K562 (cell line): ENCODE results near the gene GPHA2. TPM values are rescaled to one million over a fixed set of nuclear protein-coding genes. Genes with fewer than 3 reads are reported as not detected.

Experiments
- EWSR1 ChIP-seq: fragments of 450-650 bp; IDR thresholded peaks from 2 replicates; pipeline ENCODE4 v1.6.1; 2018; ENCODE audit warnings: borderline replicate concordance, mild to moderate bottlenecking, low read depth, moderate library complexity; ENCODE audit not compliant: partially characterized antibody
- NFXL1 ChIP-seq: fragments of 450-650 bp; formaldehyde crosslinking; IDR thresholded peaks from 2 replicates; pipeline ENCODE4 v1.4.0; 2021; ENCODE audit warnings: mild to moderate bottlenecking
- NR1H2 ChIP-seq: sonication (generic); formaldehyde crosslinking; IDR thresholded peaks from 2 replicates; pipeline ENCODE4 v1.4.0; 2020; ENCODE audit warnings: mild to moderate bottlenecking, missing genetic modification reagents
- SIN3B ChIP-seq: fragments of 450-650 bp; IDR thresholded peaks from 2 replicates; pipeline ENCODE4 v1.6.1; 2017; ENCODE audit warnings: low read depth, mild to moderate bottlenecking, moderate library complexity
- ZNF785 ChIP-seq: fragments of 250-450 bp; sonication (Bioruptor Pico); IDR thresholded peaks from 2 replicates; pipeline ENCODE4 v1.4.0; 2020; ENCODE audit warnings: mild to moderate bottlenecking
- polyA plus RNA-seq, 8 experiments: library from polyadenylated mRNA; depleted of rRNA in 4 of 8; stranded (reverse) in 5 of 8; unstranded in 3 of 8; fragments of >200 nt; fragmentation: Nextera tagmentation in 2 of 8; fragmentation: Illumina TruSeq in 1 of 8; extraction: Ambion mirVana in 2 of 8; extraction: Trizol in 1 of 8; gene quantifications; 2 replicates each; pipeline versions ENCODE4 v1.2.1 to v1.2.3, GENCODE V29; 2011 to 2014; ENCODE audit warnings: inconsistent platforms in 1 of 8, missing spikeins in 1 of 8
- total RNA-seq, 7 experiments: library from RNA; depleted of rRNA in 6 of 7; stranded (reverse); fragments of >200 nt in 6 of 7; fragmentation: Illumina TruSeq in 2 of 7; extraction: Trizol in 2 of 7; gene quantifications; 2 replicates each; pipeline versions ENCODE4 v1.2.1 to v1.2.3, GENCODE V29; 2011 to 2021; ENCODE audit warnings: low replicate concordance in 1 of 7
- TF ChIP-seq, protein P1 (sequence below): fragments of 250-450 bp; sonication (Bioruptor Pico); IDR thresholded peaks from 2 replicates; pipeline ENCODE4 v1.6.1; 2021; ENCODE audit warnings: mild to moderate bottlenecking
- TF ChIP-seq, protein P2 (sequence below): fragments of 250-450 bp; sonication (Bioruptor Pico); IDR thresholded peaks from 2 replicates; pipeline ENCODE4 v1.4.0; 2020; ENCODE audit warnings: mild to moderate bottlenecking
- TF ChIP-seq, protein P3 (sequence below): fragments of 250-450 bp; sonication (Bioruptor Pico); IDR thresholded peaks from 2 replicates; pipeline ENCODE4 v1.5.0; 2020; ENCODE audit warnings: mild to moderate bottlenecking
- TF ChIP-seq, protein P4 (sequence below): fragments of 450-650 bp; IDR thresholded peaks from 2 replicates; pipeline ENCODE4 v1.6.1; 2016; ENCODE audit warnings: mild to moderate bottlenecking, moderate library complexity
- TF ChIP-seq, protein P5 (sequence below): fragments of 450-650 bp; IDR thresholded peaks from 2 replicates; pipeline ENCODE4 v1.6.1; 2016; ENCODE audit warnings: low read depth, mild to moderate bottlenecking, moderate library complexity

GPHA2 gene
- total and polyA plus RNA-seq, 9 of the 15 experiments (the other 6 are each of a cell fraction or from before 2014, with no cell fraction given), result 0.17 to 0.22 TPM; not detected in 7

DNA sequence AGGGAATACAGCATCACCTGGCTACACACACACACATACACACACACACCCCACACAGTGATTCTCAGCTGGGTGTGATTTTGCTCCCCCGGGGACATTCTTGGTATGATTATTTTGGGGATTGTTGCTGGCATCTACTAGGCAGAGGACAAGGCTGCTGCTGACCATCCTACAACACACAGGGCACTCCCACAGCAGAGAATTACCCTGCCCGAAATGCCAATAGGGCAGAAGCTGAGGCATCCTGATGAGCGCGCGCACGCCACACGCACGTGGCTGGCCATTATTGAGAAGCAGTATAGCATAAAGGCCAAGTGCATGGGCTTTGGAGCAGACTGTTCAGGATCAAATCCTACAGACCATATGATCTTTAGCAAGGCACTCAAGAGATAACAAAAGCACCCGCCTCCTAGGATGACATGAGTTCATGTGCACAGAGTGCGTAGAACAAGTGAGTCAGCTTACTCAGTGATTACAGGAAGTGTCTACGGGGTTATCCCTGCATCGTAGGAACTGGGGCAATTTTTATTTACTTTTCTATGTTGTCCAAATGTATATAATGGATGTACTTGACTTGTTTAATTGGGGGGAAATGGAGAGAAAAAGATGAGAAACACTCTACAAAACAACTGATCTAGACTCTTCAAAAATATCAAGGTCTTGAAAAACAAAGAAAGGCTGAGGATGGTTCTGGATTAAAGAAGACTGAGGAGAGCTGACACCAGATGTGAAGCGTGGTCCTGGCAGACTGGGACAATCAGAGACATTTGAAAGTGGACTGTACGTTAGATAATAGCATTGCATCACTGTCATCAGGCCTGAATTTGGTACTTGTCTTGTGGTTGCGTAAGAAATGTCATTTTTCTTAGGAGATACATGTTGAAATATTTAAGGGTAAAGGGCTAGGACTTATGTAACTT is 50.1 kb downstream of the GPHA2 start (continued):
- TF ChIP-seq SIN3B (no peak), NR1H2 (CRISPR knock-in tag) (no peak), NFXL1 (CRISPR knock-in tag) (no peak), EWSR1 (no peak), ZNF785 (no peak)
- TF ChIP-seq, protein P1, sequence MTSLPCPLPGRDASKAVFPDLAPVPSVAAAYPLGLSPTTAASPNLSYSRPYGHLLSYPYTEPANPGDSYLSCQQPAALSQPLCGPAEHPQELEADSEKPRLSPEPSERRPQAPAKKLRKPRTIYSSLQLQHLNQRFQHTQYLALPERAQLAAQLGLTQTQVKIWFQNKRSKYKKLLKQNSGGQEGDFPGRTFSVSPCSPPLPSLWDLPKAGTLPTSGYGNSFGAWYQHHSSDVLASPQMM (CRISPR knock-in tag), result no peak
- TF ChIP-seq, protein P2, sequence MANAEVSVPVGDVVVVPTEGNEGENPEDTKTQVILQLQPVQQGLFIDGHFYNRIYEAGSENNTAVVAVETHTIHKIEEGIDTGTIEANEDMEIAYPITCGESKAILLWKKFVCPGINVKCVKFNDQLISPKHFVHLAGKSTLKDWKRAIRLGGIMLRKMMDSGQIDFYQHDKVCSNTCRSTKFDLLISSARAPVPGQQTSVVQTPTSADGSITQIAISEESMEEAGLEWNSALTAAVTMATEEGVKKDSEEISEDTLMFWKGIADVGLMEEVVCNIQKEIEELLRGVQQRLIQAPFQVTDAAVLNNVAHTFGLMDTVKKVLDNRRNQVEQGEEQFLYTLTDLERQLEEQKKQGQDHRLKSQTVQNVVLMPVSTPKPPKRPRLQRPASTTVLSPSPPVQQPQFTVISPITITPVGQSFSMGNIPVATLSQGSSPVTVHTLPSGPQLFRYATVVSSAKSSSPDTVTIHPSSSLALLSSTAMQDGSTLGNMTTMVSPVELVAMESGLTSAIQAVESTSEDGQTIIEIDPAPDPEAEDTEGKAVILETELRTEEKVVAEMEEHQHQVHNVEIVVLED, result no peak
- TF ChIP-seq, protein P3, sequence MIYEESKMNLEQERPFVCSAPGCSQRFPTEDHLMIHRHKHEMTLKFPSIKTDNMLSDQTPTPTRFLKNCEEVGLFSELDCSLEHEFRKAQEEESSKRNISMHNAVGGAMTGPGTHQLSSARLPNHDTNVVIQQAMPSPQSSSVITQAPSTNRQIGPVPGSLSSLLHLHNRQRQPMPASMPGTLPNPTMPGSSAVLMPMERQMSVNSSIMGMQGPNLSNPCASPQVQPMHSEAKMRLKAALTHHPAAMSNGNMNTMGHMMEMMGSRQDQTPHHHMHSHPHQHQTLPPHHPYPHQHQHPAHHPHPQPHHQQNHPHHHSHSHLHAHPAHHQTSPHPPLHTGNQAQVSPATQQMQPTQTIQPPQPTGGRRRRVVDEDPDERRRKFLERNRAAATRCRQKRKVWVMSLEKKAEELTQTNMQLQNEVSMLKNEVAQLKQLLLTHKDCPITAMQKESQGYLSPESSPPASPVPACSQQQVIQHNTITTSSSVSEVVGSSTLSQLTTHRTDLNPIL, result no peak
- TF ChIP-seq, protein P4, sequence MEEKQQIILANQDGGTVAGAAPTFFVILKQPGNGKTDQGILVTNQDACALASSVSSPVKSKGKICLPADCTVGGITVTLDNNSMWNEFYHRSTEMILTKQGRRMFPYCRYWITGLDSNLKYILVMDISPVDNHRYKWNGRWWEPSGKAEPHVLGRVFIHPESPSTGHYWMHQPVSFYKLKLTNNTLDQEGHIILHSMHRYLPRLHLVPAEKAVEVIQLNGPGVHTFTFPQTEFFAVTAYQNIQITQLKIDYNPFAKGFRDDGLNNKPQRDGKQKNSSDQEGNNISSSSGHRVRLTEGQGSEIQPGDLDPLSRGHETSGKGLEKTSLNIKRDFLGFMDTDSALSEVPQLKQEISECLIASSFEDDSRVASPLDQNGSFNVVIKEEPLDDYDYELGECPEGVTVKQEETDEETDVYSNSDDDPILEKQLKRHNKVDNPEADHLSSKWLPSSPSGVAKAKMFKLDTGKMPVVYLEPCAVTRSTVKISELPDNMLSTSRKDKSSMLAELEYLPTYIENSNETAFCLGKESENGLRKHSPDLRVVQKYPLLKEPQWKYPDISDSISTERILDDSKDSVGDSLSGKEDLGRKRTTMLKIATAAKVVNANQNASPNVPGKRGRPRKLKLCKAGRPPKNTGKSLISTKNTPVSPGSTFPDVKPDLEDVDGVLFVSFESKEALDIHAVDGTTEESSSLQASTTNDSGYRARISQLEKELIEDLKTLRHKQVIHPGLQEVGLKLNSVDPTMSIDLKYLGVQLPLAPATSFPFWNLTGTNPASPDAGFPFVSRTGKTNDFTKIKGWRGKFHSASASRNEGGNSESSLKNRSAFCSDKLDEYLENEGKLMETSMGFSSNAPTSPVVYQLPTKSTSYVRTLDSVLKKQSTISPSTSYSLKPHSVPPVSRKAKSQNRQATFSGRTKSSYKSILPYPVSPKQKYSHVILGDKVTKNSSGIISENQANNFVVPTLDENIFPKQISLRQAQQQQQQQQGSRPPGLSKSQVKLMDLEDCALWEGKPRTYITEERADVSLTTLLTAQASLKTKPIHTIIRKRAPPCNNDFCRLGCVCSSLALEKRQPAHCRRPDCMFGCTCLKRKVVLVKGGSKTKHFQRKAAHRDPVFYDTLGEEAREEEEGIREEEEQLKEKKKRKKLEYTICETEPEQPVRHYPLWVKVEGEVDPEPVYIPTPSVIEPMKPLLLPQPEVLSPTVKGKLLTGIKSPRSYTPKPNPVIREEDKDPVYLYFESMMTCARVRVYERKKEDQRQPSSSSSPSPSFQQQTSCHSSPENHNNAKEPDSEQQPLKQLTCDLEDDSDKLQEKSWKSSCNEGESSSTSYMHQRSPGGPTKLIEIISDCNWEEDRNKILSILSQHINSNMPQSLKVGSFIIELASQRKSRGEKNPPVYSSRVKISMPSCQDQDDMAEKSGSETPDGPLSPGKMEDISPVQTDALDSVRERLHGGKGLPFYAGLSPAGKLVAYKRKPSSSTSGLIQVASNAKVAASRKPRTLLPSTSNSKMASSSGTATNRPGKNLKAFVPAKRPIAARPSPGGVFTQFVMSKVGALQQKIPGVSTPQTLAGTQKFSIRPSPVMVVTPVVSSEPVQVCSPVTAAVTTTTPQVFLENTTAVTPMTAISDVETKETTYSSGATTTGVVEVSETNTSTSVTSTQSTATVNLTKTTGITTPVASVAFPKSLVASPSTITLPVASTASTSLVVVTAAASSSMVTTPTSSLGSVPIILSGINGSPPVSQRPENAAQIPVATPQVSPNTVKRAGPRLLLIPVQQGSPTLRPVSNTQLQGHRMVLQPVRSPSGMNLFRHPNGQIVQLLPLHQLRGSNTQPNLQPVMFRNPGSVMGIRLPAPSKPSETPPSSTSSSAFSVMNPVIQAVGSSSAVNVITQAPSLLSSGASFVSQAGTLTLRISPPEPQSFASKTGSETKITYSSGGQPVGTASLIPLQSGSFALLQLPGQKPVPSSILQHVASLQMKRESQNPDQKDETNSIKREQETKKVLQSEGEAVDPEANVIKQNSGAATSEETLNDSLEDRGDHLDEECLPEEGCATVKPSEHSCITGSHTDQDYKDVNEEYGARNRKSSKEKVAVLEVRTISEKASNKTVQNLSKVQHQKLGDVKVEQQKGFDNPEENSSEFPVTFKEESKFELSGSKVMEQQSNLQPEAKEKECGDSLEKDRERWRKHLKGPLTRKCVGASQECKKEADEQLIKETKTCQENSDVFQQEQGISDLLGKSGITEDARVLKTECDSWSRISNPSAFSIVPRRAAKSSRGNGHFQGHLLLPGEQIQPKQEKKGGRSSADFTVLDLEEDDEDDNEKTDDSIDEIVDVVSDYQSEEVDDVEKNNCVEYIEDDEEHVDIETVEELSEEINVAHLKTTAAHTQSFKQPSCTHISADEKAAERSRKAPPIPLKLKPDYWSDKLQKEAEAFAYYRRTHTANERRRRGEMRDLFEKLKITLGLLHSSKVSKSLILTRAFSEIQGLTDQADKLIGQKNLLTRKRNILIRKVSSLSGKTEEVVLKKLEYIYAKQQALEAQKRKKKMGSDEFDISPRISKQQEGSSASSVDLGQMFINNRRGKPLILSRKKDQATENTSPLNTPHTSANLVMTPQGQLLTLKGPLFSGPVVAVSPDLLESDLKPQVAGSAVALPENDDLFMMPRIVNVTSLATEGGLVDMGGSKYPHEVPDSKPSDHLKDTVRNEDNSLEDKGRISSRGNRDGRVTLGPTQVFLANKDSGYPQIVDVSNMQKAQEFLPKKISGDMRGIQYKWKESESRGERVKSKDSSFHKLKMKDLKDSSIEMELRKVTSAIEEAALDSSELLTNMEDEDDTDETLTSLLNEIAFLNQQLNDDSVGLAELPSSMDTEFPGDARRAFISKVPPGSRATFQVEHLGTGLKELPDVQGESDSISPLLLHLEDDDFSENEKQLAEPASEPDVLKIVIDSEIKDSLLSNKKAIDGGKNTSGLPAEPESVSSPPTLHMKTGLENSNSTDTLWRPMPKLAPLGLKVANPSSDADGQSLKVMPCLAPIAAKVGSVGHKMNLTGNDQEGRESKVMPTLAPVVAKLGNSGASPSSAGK, result peak; percentile 98
- TF ChIP-seq, protein P5, sequence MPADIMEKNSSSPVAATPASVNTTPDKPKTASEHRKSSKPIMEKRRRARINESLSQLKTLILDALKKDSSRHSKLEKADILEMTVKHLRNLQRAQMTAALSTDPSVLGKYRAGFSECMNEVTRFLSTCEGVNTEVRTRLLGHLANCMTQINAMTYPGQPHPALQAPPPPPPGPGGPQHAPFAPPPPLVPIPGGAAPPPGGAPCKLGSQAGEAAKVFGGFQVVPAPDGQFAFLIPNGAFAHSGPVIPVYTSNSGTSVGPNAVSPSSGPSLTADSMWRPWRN, result peak; percentile 73
